ENCODE measurements around the gene ZCWPW1. TPM values are rescaled to one million over a fixed set of nuclear protein-coding genes. Genes with fewer than 3 reads are reported as not detected.

Gene ZCWPW1, protein sequence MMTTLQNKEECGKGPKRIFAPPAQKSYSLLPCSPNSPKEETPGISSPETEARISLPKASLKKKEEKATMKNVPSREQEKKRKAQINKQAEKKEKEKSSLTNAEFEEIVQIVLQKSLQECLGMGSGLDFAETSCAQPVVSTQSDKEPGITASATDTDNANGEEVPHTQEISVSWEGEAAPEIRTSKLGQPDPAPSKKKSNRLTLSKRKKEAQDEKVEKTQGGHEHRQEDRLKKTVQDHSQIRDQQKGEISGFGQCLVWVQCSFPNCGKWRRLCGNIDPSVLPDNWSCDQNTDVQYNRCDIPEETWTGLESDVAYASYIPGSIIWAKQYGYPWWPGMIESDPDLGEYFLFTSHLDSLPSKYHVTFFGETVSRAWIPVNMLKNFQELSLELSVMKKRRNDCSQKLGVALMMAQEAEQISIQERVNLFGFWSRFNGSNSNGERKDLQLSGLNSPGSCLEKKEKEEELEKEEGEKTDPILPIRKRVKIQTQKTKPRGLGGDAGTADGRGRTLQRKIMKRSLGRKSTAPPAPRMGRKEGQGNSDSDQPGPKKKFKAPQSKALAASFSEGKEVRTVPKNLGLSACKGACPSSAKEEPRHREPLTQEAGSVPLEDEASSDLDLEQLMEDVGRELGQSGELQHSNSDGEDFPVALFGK
- 0.32 and 0.76 TPM in 2 replicates for total RNA-seq

GRCh38 chr7:100428199-100428966 is at the start of gene ZCWPW1:
TSS of gene ZCWPW1 (minus strand) at chr7:100428703. CDS start at chr7:100420649, 8,054 bp downstream.

GRCh38 chr7:100464210-100464660 is 35.7 kb upstream of the ZCWPW1 start, which contains the start of gene SPACDR:
TSS of gene SPACDR (minus strand) at chr7:100464260. CDS start at chr7:100464025, 235 bp downstream.

GRCh38 chr7:100429637-100430492 is 1.4 kb upstream of the ZCWPW1 start, which contains the start of gene MEPCE:
TSS of gene MEPCE (plus strand) at chr7:100429831. CDS start at chr7:100430019, 188 bp downstream.

DNA sequence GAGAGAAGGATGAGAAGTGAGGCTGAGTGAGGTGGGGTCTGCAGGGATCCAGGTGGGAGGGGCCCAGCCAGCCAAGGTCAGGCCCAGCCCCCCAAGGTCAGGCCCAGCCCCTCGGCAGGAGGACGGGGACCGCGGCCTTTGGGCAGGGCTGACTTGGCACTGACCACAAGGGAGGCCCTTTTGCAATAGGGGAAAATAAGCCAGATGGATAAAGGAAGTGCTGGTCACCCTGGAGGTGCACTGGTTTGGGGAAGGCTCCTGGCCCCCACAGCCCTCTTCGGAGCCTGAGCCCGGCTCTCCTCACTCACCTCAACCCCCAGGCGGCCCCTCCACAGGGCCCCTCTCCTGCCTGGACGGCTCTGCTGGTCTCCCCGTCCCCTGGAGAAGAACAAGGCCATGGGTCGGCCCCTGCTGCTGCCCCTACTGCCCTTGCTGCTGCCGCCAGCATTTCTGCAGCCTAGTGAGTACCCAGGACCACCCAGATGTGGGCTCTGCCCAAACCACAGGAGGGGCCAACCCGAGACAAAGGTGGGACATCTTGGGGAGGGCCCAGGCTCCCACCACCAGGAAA is 55.2 kb downstream of the ZCWPW1 start, which contains the start of gene PILRA:
TSS of gene PILRA (plus strand) at position 227 of the 571 bp plus-strand sequence. CDS start at position 397, 170 bp downstream.

DNA sequence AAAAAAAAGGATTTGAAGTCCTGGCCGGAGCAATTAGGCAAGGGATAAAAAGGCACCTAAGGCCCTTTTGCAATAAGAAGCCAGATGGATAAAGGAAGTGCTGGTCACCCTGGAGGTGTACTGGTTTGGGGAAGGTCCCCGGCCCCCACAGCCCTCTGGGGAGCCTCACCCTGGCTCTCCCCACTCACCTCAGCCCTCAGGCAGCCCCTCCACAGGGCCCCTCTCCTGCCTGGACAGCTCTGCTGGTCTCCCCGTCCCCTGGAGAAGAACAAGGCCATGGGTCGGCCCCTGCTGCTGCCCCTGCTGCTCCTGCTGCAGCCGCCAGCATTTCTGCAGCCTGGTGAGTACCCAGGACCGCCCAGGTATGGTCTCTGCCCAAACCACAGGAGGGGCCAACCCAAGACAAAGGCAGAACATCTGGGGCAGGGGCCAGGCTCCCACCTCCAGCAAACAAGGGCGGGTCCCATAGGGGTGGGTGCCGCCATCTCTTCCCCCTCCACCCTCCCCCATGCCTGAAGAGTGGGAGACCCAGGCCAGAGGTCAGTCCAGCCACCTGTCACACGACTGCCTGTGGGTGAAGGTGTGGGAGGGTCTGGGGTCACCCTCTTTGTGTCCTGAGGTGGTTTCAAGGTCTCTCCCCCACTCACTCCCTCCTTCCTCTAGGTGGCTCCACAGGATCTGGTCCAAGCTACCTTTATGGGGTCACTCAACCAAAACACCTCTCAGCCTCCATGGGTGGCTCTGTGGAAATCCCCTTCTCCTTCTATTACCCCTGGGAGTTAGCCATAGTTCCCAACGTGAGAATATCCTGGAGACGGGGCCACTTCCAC is 70.3 kb downstream of the ZCWPW1 start, which contains the start of gene PILRB:
TSS of gene PILRB (plus strand) at position 91 of the 830 bp plus-strand sequence. CDS start at position 277, 186 bp downstream.

Other genes with a start within 250 kb of the ZCWPW1 start
- not detected in 2 replicates for gene PVRIG, start 208.8 kb downstream of the ZCWPW1 start, total RNA-seq
- gene SPDYE3, start 121.0 kb downstream of the ZCWPW1 start, total RNA-seq: not detected in 2 replicates
- gene PILRB, start 70.6 kb downstream of the ZCWPW1 start, total RNA-seq: 3.9 and 6.4 TPM in 2 replicates
- gene PILRA, start 55.2 kb downstream of the ZCWPW1 start, total RNA-seq: not detected in 2 replicates
- gene MEPCE, start 1.1 kb upstream of the ZCWPW1 start, total RNA-seq: 26.6 and 32.1 TPM in 2 replicates
- 23.4 and 33.0 TPM in 2 replicates for gene PPP1R35, start 7.8 kb upstream of the ZCWPW1 start, total RNA-seq
- gene SPACDR, start 35.6 kb upstream of the ZCWPW1 start, total RNA-seq: 0.30 and 0.32 TPM in 2 replicates
- 17.3 and 17.5 TPM in 2 replicates for gene TSC22D4, start 50.5 kb upstream of the ZCWPW1 start, total RNA-seq
- gene NYAP1, start 55.2 kb upstream of the ZCWPW1 start, total RNA-seq: 0.65 and 2.6 TPM in 2 replicates
- gene AGFG2, start 110.5 kb upstream of the ZCWPW1 start, total RNA-seq: 6.2 and 11.7 TPM in 2 replicates
- not detected in 2 replicates for gene SAP25, start 145.2 kb upstream of the ZCWPW1 start, total RNA-seq
- gene LRCH4, start 157.4 kb upstream of the ZCWPW1 start, total RNA-seq: 9.3 and 13.3 TPM in 2 replicates
- gene FBXO24, start 157.6 kb upstream of the ZCWPW1 start, total RNA-seq: under 0.01 and 0.15 TPM in 2 replicates
- gene PCOLCE, start 173.7 kb upstream of the ZCWPW1 start, total RNA-seq: 0.32 and 0.61 TPM in 2 replicates
- gene MOSPD3, start 183.8 kb upstream of the ZCWPW1 start, total RNA-seq: 2.3 and 4.7 TPM in 2 replicates
- 0.46 TPM in 1 of 2 replicates, not detected in the other for gene TFR2, start 212.8 kb upstream of the ZCWPW1 start, total RNA-seq
- not detected in 2 replicates for gene ACTL6B, start 227.7 kb upstream of the ZCWPW1 start, total RNA-seq
- 72.9 and 88.0 TPM in 2 replicates for gene GNB2, start 245.0 kb upstream of the ZCWPW1 start, total RNA-seq

All from epithelial cell of umbilical artery (primary cell).